ENCODE measurements around the gene SBSN. TPM values are rescaled to one million over a fixed set of nuclear protein-coding genes. Genes with fewer than 3 reads are reported as not detected.

Gene SBSN
- total and polyA plus RNA-seq, 4 donors: not detected

DNA sequence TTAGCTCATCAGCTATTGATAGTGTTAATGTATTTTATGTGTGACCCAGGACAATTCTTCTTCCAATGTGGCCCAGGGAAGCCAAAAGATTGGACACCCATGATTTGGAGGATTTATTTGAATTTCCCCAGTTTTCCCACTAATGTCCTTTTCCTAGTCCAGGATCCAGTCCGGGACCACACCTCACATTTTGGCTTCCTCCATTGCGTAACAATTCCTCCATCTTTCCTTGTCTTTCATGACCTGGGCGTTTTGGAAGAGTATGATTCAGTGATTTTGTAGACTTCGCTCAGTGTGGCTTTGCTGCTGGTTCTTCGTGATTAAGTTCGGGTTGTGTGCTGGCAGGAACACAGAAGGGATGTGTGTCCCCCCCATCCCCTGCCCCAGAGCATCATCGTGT lies 38.6 kb upstream of the SBSN start:
- no peaks in the 10 kb centered on the region for H3K9me3 ChIP-seq (ENCODE audit: control insufficient read depth in 4 of 4, low read length in 3 of 4)
- TF ChIP-seq RXRA (IDR thresholded peaks at IDR 0.05): no peak
- no peak for TF ChIP-seq HNF4A (conservative IDR thresholded peaks at IDR 0.05)
- no peak for TF ChIP-seq TAF1 (conservative IDR thresholded peaks at IDR 0.05)
- TF ChIP-seq, protein P1, sequence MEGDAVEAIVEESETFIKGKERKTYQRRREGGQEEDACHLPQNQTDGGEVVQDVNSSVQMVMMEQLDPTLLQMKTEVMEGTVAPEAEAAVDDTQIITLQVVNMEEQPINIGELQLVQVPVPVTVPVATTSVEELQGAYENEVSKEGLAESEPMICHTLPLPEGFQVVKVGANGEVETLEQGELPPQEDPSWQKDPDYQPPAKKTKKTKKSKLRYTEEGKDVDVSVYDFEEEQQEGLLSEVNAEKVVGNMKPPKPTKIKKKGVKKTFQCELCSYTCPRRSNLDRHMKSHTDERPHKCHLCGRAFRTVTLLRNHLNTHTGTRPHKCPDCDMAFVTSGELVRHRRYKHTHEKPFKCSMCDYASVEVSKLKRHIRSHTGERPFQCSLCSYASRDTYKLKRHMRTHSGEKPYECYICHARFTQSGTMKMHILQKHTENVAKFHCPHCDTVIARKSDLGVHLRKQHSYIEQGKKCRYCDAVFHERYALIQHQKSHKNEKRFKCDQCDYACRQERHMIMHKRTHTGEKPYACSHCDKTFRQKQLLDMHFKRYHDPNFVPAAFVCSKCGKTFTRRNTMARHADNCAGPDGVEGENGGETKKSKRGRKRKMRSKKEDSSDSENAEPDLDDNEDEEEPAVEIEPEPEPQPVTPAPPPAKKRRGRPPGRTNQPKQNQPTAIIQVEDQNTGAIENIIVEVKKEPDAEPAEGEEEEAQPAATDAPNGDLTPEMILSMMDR (IDR thresholded peaks at IDR 0.05; ENCODE audit: low read depth, low read length, missing input control): no peak
- TF ChIP-seq YY1 (IDR thresholded peaks at IDR 0.05): no peak
- TF ChIP-seq SP1 (IDR thresholded peaks at IDR 0.05): no peak
- TF ChIP-seq, protein P2, sequence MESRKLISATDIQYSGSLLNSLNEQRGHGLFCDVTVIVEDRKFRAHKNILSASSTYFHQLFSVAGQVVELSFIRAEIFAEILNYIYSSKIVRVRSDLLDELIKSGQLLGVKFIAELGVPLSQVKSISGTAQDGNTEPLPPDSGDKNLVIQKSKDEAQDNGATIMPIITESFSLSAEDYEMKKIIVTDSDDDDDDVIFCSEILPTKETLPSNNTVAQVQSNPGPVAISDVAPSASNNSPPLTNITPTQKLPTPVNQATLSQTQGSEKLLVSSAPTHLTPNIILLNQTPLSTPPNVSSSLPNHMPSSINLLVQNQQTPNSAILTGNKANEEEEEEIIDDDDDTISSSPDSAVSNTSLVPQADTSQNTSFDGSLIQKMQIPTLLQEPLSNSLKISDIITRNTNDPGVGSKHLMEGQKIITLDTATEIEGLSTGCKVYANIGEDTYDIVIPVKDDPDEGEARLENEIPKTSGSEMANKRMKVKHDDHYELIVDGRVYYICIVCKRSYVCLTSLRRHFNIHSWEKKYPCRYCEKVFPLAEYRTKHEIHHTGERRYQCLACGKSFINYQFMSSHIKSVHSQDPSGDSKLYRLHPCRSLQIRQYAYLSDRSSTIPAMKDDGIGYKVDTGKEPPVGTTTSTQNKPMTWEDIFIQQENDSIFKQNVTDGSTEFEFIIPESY (IDR thresholded peaks at IDR 0.05): no peak
- TF ChIP-seq NR2F2 (IDR thresholded peaks at IDR 0.05): no peak
- TF ChIP-seq GABPA (IDR thresholded peaks at IDR 0.05 in 1 of 2, conservative IDR thresholded peaks at IDR 0.05 in 1 of 2): no peak
- TF ChIP-seq HNF4G (IDR thresholded peaks at IDR 0.05): no peak
- TF ChIP-seq, protein P3, sequence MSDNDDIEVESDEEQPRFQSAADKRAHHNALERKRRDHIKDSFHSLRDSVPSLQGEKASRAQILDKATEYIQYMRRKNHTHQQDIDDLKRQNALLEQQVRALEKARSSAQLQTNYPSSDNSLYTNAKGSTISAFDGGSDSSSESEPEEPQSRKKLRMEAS (IDR thresholded peaks at IDR 0.05): no peak
- no peak for TF ChIP-seq RAD21 (IDR thresholded peaks at IDR 0.05)
- no peak for TF ChIP-seq FOXA1 (IDR thresholded peaks at IDR 0.05)
- TF ChIP-seq ATF3 (IDR thresholded peaks at IDR 0.05): no peak
- no peak for TF ChIP-seq JUND (IDR thresholded peaks at IDR 0.05)
- TF ChIP-seq, protein P4, sequence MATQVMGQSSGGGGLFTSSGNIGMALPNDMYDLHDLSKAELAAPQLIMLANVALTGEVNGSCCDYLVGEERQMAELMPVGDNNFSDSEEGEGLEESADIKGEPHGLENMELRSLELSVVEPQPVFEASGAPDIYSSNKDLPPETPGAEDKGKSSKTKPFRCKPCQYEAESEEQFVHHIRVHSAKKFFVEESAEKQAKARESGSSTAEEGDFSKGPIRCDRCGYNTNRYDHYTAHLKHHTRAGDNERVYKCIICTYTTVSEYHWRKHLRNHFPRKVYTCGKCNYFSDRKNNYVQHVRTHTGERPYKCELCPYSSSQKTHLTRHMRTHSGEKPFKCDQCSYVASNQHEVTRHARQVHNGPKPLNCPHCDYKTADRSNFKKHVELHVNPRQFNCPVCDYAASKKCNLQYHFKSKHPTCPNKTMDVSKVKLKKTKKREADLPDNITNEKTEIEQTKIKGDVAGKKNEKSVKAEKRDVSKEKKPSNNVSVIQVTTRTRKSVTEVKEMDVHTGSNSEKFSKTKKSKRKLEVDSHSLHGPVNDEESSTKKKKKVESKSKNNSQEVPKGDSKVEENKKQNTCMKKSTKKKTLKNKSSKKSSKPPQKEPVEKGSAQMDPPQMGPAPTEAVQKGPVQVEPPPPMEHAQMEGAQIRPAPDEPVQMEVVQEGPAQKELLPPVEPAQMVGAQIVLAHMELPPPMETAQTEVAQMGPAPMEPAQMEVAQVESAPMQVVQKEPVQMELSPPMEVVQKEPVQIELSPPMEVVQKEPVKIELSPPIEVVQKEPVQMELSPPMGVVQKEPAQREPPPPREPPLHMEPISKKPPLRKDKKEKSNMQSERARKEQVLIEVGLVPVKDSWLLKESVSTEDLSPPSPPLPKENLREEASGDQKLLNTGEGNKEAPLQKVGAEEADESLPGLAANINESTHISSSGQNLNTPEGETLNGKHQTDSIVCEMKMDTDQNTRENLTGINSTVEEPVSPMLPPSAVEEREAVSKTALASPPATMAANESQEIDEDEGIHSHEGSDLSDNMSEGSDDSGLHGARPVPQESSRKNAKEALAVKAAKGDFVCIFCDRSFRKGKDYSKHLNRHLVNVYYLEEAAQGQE (IDR thresholded peaks at IDR 0.05): no peak
- TF ChIP-seq FOXA2 (IDR thresholded peaks at IDR 0.05): no peak
- no peak for TF ChIP-seq EGR1 (IDR thresholded peaks at IDR 0.05; ENCODE audit: low read depth in 2 of 2)
- no peaks in the 10 kb centered on the region for H3K36me3 ChIP-seq (ENCODE audit: control insufficient read depth in 4 of 4, insufficient read depth in 3 of 4, low read depth in 1 of 4, low read length in 3 of 4)
- peaks cover 0 to 4% (median 0%) of the 10 kb centered on the region in 4 donors for H3K27me3 ChIP-seq (ENCODE audit: control insufficient read depth in 4 of 4, insufficient read depth in 4 of 4, low read length in 3 of 4)
- H3K4me3 ChIP-seq (ENCODE audit: low read depth in 1 of 3, low read length in 3 of 3): no peak overlapping the region
- H3K4me1 ChIP-seq (ENCODE audit: control insufficient read depth in 4 of 4, insufficient read depth in 4 of 4, low read length in 3 of 4): no peaks in the 10 kb centered on the region
- DNase-seq (ENCODE audit: low spot score): no peak
- 89% methylated on average over 7 of the region's 7 CpGs for WGBS
- H3K27ac ChIP-seq (ENCODE audit: low read depth in 1 of 2, low read length in 2 of 2): no peak overlapping the region
- H3K9ac ChIP-seq (ENCODE audit: low read depth in 1 of 2, low read length in 2 of 2): no peak overlapping the region
